ENCODE data around the gene MYCBP2.

Gene MYCBP2

GRCh38 chr13:77084755-77085154 is 242.1 kb downstream of the MYCBP2 start:
- peak in 1 of 14 donors; percentile 2 for DNase-seq

DNA sequence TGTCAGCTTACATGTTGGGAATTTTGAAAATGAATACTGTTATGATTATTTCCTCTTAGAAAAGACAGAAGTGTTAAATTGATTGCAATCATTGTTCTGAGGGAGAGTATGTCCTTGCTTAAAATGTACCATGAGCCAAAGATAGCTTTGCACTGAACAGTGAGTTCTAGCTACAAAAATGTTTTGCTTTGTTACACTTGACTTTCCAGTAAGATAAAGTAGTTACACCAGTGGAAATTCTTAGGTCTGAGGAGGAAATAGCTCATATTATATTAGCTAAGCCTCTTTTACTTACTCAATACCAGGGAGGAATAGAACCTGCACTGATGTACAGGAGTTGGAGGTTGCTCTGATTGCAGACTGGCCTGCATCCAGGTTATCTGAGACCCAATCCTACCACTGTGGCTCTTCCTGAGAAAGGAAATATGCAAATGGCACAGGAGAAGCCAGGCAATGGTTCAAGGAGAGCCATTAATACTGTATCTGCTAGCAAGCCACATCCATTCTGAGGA is 246.9 kb downstream of the MYCBP2 start:
- no peak for DNase-seq

- no peak for DNase-seq
Observed at GRCh38 chr13:77067519-77067918, 259.4 kb downstream of the MYCBP2 start.

GRCh38 chr13:77065461-77066147 is 261.3 kb downstream of the MYCBP2 start:
- no peak for DNase-seq

- DNase-seq = no peak
Observed at GRCh38 chr13:77062097-77062496, 264.8 kb downstream of the MYCBP2 start.

- no peak for DNase-seq
Observed at GRCh38 chr13:77061362-77061761, 265.5 kb downstream of the MYCBP2 start.

GRCh38 chr13:77056886-77057285 is 270.0 kb downstream of the MYCBP2 start:
- DNase-seq = no peak

- DNase-seq = no peak
Observed at GRCh38 chr13:77056382-77056781, 270.5 kb downstream of the MYCBP2 start.

GRCh38 chr13:77055158-77055557 is 271.7 kb downstream of the MYCBP2 start:
- no peak for DNase-seq

DNA sequence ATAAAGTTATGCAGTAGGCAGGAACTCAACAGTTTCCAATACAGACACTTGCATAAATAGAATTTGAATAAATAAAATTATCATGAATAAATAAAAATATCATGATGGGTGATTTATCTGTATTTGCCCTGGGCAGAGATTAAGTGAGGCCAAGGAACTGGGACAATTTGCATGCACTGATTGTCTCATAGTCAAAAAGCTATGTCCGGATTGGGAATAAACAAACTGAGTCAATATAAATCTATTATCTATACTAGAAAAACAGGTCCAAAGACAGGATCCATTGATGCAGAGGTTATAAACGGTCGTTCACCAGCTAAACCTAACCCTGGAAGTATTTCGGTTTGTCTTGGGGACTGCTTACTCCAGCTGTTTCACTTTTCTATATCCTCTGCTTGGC is 273.7 kb downstream of the MYCBP2 start:
- no peak for DNase-seq

DNA sequence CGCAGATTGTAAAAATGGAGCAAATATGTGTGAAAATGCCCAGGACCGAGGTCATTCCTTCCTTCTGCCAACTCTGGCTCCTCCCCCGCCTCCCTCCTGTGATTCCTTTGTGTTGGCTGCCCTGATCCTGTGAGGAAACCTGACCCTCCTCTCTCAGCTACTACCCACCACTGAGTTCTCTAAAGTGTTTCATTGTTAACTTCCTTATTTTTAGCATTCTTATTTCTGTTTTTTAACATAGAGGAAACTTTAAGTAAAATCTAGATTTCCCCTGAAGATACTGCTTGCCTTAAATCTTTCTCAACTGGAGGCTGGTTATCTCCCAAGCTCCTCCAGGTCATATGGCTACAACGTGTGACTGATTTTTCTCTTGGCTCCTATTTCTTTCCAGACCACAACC is 278.2 kb downstream of the MYCBP2 start:
- no peak for DNase-seq

GRCh38 chr13:77047649-77048343 is 279.1 kb downstream of the MYCBP2 start:
- no peak for DNase-seq

DNA sequence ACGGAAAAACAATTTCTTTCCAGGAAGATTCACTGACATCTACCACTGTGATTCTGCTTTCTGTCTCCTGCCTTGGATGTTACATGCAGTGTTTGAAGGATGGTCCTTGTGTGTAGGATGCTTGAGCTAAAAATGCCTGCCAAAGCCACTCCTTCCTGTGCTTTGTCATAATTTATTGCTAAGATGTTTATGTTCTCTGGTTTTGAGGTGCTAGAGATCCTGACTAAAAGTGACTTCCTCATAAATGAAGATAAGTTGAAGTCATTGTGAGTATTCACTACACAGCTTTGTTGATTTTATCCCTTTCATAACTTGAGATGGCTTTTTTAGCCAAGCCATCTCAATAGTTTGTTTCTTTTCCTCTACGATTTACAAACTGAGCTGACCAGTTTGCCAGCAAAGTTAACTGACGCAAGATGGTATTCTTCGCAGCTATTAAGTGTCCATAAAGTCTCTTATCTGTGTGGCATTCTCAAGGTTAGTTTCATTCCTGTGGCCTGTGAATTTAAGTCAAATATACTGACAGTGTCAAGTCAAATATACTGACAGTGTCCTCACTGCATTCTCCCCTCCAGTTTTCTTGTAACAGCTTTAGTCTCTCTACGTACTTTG is 284.2 kb downstream of the MYCBP2 start:
- no peak for DNase-seq

- no peak for DNase-seq
Observed at GRCh38 chr13:77040835-77041234, 286.1 kb downstream of the MYCBP2 start.

DNA sequence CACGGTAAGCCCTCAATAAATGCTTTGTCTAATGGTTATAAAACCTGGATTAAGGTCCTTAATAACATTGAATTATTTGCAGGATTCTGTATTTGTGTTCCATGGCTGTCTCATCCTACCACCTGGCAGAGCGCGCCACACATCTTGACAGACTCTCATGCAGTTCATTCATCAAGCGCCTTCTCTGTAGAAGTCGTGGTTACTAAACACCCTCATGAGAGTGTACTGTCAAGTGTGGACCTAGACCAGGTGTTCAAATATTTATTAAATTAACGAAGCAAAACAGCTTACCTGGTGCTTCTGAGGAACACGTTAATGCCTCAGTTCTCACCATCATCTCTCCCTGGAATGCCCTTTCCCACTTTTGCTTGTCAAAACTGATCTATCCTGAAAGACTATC is 286.8 kb downstream of the MYCBP2 start:
- no peak for DNase-seq

- DNase-seq = no peak
Observed at GRCh38 chr13:77038907-77039480, 287.9 kb downstream of the MYCBP2 start.

GRCh38 chr13:77036279-77036678 is 290.6 kb downstream of the MYCBP2 start:
- DNase-seq = peak in 3 of 14 donors; percentile 8 to 15 (median 14)

- DNase-seq = no peak
Observed at GRCh38 chr13:77034881-77035280, 292.0 kb downstream of the MYCBP2 start.

DNA sequence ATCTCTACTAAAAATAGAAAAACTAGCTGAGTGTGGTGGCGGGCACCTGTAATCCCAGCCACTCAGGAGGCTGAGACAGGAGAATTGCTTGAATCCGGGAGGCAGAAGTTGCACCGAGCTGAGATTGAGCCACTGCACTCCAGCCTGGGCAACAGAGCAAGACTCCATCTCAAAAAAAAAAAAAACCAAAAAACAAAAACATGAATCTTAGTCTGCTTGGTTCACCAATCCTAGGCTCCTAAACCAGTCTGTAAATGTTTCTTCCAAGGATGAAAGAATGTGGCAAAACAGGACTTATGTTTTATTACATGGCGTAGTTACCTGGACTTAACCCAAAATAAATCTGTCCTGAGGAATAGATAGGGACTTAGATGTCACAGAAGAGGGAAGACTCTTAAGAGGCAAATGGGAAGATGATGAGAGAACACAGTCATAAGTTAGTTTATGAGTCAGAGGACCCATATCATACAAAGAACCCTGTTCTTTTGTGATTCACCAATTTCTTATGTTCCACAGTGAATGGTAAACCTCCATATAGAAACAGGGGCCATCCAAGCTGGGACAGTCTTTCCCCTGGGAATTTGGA is 293.1 kb downstream of the MYCBP2 start:
- DNase-seq = no peak

DNA sequence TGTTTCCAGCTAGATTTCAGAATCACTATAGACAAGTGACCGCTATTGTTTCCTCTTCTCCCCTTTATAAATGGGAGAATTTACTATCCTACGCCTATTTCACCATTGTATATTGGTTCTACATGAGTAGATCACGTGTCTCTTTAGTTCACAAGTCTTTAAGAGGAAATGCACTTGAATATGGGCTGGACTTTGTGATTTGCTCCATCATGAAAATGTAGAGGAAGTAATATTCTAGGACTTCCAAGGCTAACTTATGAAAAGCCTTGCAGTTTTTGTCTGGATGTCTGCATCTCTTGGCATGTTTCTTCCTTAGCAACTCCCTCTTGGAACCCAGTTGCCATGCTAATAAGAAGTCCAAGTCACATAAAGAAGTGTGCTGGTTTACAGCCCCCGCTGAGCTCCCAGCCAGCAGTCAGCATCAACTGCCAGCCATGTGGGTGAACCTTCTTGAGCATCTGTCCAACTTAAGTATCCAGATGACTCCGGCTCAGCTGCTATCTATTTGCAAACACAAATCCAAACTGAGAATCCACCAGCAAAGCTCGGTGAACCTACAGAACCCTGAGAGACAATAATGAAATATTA is 295.1 kb downstream of the MYCBP2 start:
- no peak for DNase-seq

GRCh38 chr13:77029436-77029835 is 297.5 kb downstream of the MYCBP2 start:
- DNase-seq = no peak

GRCh38 chr13:77028202-77028601 is 298.7 kb downstream of the MYCBP2 start:
- peak in 2 of 14 donors; percentile 16 to 17 for DNase-seq

Measured in C1 segment of cervical spinal cord (tissue), 14 donors.